Gastroesophageal sphincter (tissue), 4 donors: ENCODE data around the gene ZNF362. TPM values are rescaled to one million over a fixed set of nuclear protein-coding genes. Genes with fewer than 3 reads are reported as not detected.

Experiments
- ATAC-seq: fragments of 150-250 bp; one replicate; pipeline ENCODE4 v1.9.1; 2016; ENCODE audit warnings: mild to moderate bottlenecking, moderate library complexity
- H3K27ac ChIP-seq, 4 donors: fragments of 200-600 bp; sonication (generic) in 3 of 4; 1 replicate in 3 of 4; 2 replicates in 1 of 4; pipeline ENCODE4 v1.5.1; 2016 to 2019
- H3K27me3 ChIP-seq: fragments of 200-600 bp; sonication (generic); one replicate; pipeline ENCODE4 v1.5.1; 2019
- H3K36me3 ChIP-seq, 2 donors: fragments of 200-600 bp; sonication (generic); one replicate each; pipeline ENCODE4 v1.5.1; 2019; ENCODE audit warnings: control low read depth in 1 of 2
- H3K4me1 ChIP-seq, 3 donors: fragments of 200-600 bp; sonication (generic); 1 replicate in 2 of 3; 2 replicates in 1 of 3; pipeline ENCODE4 v1.5.1; 2016 to 2019; ENCODE audit warnings: control low read depth in 2 of 3
- H3K4me3 ChIP-seq, 2 donors: fragments of 200-600 bp; sonication (generic); one replicate each; pipeline ENCODE4 v1.5.1; 2019; ENCODE audit warnings: mild to moderate bottlenecking in 1 of 2, moderate library complexity in 1 of 2
- H3K9me3 ChIP-seq, 3 donors: fragments of 200-600 bp; sonication (generic); one replicate each; pipeline ENCODE4 v1.5.1; 2017 to 2019; ENCODE audit warnings: control low read depth in 2 of 3
- EP300 ChIP-seq: sonication (generic); formaldehyde crosslinking; IDR thresholded peaks from one replicate; pipeline ENCODE4 v1.6.1; 2017; ENCODE audit warnings: antibody characterized with exemption, mild to moderate bottlenecking
- POLR2A ChIP-seq, 2 donors: fragments of 450-650 bp; IDR thresholded peaks; one replicate each; pipeline ENCODE4 v1.6.1; 2017; ENCODE audit warnings: antibody characterized with exemption in 2 of 2, mild to moderate bottlenecking in 2 of 2, moderate library complexity in 1 of 2
- POLR2AphosphoS5 ChIP-seq: sonication (generic); formaldehyde crosslinking; IDR thresholded peaks from one replicate; pipeline ENCODE4 v1.6.1; 2017; ENCODE audit warnings: antibody characterized with exemption
- WGBS, 2 donors: methylation state at CpG; one replicate each; pipeline ENCODE4 v1.1.5; 2018; ENCODE audit warnings: low coverage in 1 of 2; 5-methylcytosine and 5-hydroxymethylcytosine counted together
- total RNA-seq, 4 donors: library from RNA; depleted of rRNA; stranded (reverse); fragments of >200 nt; gene quantifications; one replicate each; pipeline ENCODE4 v1.1.0, GENCODE V29; 2016
- TF ChIP-seq, protein P1 (sequence below), 4 experiments: fragments of 200-600 bp in 2 of 4; fragments of 450-650 bp in 2 of 4; sonication (generic) in 1 of 4; IDR thresholded peaks; one replicate each; pipeline ENCODE4 v1.5.1; 2017 to 2019; ENCODE audit warnings: antibody characterized with exemption in 4 of 4, mild to moderate bottlenecking in 2 of 4, moderate library complexity in 2 of 4

Gene ZNF362
- total RNA-seq, 4 donors from 2014 or later, result 14.6 to 29.2 (median 24.1) TPM

DNA sequence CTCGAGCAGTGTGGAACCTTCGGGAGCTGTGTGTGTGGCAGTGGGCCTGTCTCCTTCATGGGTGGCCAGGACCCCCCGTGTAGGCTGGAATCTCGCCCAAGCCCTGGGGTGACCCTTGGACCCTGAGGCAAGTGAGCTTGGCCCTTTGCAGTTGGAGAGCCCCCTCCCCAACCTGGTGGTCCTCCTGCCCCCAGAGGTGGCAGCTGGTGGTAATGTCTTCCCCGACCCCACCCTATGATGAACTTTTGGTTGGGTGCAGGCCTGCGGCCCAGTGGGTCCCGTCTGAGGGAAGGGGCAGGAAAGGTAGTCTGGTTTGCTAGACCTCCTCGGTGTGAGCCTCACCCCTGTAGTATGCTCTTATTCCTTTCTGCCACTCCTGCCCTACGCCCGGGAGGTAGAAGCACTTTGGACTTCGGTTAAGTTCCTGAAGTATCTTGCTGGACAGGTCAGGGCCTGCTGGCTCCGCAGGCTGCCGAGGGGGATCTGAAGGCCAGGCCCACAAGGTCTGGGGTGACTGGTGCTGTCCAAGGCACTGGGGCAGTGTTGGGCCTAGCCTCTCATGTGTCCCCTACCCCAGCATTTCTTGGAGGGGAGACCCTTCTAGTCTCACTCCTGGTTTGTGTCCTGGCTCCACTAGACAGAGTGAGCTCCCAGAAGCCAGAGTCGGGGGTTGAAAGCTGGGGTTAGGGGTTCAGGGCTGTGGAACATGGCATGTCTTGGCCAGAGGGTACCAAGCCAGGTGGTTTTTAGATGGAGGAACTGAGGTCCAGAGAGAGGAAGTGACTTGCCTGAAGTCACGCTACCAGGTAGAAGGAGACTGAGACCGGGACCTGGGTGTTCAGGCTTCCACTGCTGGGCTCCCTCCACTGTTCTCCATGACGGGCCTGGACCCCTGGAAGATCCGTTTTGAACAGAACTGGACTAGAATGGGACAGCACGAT, 1.8 kb downstream of the ZNF362 start:
- Histone ChIP-seq H3K4me1 (peaks cover 0 to 66% (median 33%) of the 10 kb centered on the region in 3 donors), H3K27ac (peak overlapping the region in 3 of 4 donors; percentile 96 to 99 (median 98)), H3K4me3 (peak overlapping the region; percentile 71 to 91), H3K9me3 (no peaks in the 10 kb centered on the region), H3K36me3 (peaks cover 0 to 4% of the 10 kb centered on the region in 2 donors), H3K27me3 (no peaks in the 10 kb centered on the region)
- TF ChIP-seq POLR2A (IDR thresholded peaks at IDR 0.05), result no peak
- ATAC-seq, result no peak
- WGBS, 2 donors, result 42% methylated on average over 5 of the region's 19 CpGs; no CpG with 5 or more reads in 1 of the 2 donors

DNA sequence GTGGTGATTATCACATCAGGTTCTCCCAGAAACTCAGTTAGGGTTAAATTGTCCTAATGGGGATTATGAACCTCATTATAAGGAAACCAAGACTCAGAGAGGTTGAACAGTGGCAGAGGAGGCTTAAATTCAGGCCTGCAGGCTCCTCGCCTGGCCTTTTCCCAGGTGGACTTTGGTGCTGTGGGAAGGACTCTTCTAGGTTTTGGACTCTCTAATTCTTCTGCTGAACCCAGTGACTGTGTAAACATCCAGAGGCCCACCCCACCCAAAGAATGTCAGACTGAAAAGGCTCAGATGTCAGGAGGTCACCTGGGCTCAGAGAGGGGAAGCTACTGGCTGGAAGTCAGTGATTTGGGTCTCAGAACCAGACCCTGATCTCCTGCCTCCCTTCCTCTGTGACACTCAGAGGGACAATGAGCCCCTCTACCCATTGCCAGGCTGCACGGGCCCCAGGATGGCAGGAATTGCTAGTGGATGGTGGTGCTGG, 2.5 kb downstream of the ZNF362 start:
- Histone ChIP-seq H3K36me3 (peaks cover 0 to 4% of the 10 kb centered on the region in 2 donors), H3K4me1 (peaks cover 0 to 73% (median 35%) of the 10 kb centered on the region in 3 donors), H3K9me3 (no peaks in the 10 kb centered on the region), H3K27ac (peak overlapping the region in 1 of 4 donors; percentile 96), H3K4me3 (peak overlapping the region in 1 of 2 donors; percentile 71), H3K27me3 (no peaks in the 10 kb centered on the region)
- TF ChIP-seq, protein P1, sequence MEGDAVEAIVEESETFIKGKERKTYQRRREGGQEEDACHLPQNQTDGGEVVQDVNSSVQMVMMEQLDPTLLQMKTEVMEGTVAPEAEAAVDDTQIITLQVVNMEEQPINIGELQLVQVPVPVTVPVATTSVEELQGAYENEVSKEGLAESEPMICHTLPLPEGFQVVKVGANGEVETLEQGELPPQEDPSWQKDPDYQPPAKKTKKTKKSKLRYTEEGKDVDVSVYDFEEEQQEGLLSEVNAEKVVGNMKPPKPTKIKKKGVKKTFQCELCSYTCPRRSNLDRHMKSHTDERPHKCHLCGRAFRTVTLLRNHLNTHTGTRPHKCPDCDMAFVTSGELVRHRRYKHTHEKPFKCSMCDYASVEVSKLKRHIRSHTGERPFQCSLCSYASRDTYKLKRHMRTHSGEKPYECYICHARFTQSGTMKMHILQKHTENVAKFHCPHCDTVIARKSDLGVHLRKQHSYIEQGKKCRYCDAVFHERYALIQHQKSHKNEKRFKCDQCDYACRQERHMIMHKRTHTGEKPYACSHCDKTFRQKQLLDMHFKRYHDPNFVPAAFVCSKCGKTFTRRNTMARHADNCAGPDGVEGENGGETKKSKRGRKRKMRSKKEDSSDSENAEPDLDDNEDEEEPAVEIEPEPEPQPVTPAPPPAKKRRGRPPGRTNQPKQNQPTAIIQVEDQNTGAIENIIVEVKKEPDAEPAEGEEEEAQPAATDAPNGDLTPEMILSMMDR (IDR thresholded peaks at IDR 0.05), result no peak
- TF ChIP-seq POLR2AphosphoS5 (no peak), EP300 (no peak), POLR2A (IDR thresholded peaks at IDR 0.05) (no peak)
- 100% methylated on average over 1 of the region's 2 CpGs; no CpG with 5 or more reads in 1 of the 2 donors for WGBS, 2 donors
- no peak for ATAC-seq

DNA sequence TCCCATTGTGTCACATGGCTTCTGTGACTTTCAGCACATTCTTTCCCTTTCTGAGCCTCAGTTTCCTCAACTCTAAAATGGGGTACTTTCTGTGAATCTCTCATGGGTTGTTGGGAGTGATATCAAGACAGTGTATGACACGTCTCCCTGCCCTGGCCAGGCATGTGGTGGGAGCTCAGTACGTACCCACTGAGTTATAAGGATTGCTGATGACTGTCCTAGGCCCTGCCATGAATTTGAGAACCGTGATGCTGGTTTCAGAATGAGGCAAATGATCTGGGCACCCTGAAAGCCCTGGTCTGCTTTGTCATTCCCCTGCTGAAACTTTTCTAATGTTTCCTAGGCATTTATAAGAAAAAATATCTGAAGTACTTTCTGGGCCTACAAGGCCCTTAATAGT, 3.6 kb downstream of the ZNF362 start:
- Histone ChIP-seq H3K27ac (no peak overlapping the region), H3K27me3 (no peaks in the 10 kb centered on the region), H3K4me3 (no peak overlapping the region), H3K9me3 (no peaks in the 10 kb centered on the region), H3K36me3 (peaks cover 0 to 4% of the 10 kb centered on the region in 2 donors), H3K4me1 (peaks cover 0 to 82% (median 38%) of the 10 kb centered on the region in 3 donors)
- no peak for TF ChIP-seq POLR2AphosphoS5
- TF ChIP-seq EP300, result no peak
- ATAC-seq, result no peak
- WGBS, 2 donors, result 82% methylated on average over 3 of the region's 3 CpGs; no CpG with 5 or more reads in 1 of the 2 donors

DNA sequence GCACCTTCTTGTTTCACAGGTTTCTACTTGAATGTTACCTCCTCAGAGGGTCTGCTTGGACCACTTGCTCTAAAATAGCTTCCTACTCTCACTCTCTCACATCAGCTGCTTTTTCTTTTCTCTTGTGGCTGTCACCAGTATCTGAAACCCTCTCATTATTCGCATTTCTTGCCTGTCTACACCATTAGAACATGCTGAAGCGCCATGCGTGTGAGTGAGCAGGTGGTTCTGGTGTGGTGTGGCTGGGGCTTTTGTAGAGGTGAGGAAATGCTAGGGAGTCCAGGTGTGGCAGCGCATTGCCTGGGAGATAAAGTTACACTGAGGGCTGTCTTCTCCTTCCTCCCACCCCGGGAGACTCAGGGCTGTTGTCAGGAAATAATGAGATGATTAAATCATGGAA, 4.1 kb downstream of the ZNF362 start:
- Histone ChIP-seq H3K4me3 (no peak overlapping the region), H3K36me3 (peaks cover 0 to 4% of the 10 kb centered on the region in 2 donors), H3K27ac (no peak overlapping the region), H3K9me3 (no peaks in the 10 kb centered on the region), H3K27me3 (no peaks in the 10 kb centered on the region), H3K4me1 (peaks cover 0 to 82% (median 36%) of the 10 kb centered on the region in 3 donors)
- no peak for ATAC-seq
- 74 to 85% methylated on average over 4 to 5 of the region's 5 CpGs for WGBS, 2 donors
- TF ChIP-seq POLR2AphosphoS5 (no peak), POLR2A (IDR thresholded peaks at IDR 0.05) (no peak), EP300 (no peak)
- TF ChIP-seq, protein P1 (IDR thresholded peaks at IDR 0.05), result no peak

DNA sequence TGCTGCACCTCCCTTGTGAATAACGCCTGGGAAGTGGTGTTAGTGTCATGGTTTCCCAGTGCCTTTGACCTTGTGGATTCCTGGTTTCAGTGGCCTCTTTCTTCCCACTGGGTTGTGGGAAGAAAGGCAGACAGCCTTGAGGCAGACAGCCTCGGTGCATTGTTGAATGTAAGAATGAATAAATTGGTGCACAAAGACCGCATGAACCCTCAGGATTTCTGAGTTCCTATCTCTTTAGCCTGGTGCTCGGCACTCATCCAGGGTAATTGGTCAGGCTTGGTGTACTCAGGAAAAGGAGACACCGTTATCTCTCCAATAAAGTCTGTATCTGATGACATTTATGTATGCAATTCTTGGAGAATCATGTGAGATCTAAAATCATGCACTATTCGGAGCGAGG, 5.1 kb downstream of the ZNF362 start:
- H3K4me1 ChIP-seq, result peaks cover 0 to 88% (median 36%) of the 10 kb centered on the region in 3 donors
- H3K27ac ChIP-seq, result no peak overlapping the region
- H3K27me3 ChIP-seq, result no peaks in the 10 kb centered on the region
- H3K36me3 ChIP-seq, result peaks cover 0 to 8% of the 10 kb centered on the region in 2 donors
- no peak for ATAC-seq
- TF ChIP-seq POLR2AphosphoS5 (no peak), EP300 (no peak), POLR2A (IDR thresholded peaks at IDR 0.05) (no peak)
- TF ChIP-seq, protein P1 (IDR thresholded peaks at IDR 0.05), result no peak
- H3K9me3 ChIP-seq, result no peaks in the 10 kb centered on the region
- 48 to 83% methylated on average over 2 to 7 of the region's 7 CpGs for WGBS, 2 donors
- no peak overlapping the region for H3K4me3 ChIP-seq
